HK-2 (cell line): Measurements from ENCODE around the gene ANKRD45.
"Not testable (repeated sequence)": the region's sequence is repeated elsewhere in the genome, so short reads cannot be mapped to it uniquely, and the experiment has no call there.

ENCODE experiments used
- DNase-seq: peaks from one replicate; pipeline ENCODE4 v3.0.0-alpha.2; 2018; ENCODE audit not compliant: unreplicated experiment

Gene ANKRD45

GRCh38 chr1:173669491-173669941 is at the start of gene ANKRD45:
ANKRD45 (minus strand) TSS chr1:173669851; CDS start chr1:173659418, 10,433 bp downstream.
- DNase-seq: no peak

- DNase-seq: no peak
Measured at GRCh38 chr1:173717238-173717637, 47.6 kb upstream of the ANKRD45 start.

GRCh38 chr1:173715538-173715844 is 45.8 kb upstream of the ANKRD45 start:
- DNase-seq: no peak

GRCh38 chr1:173714759-173715537 is 45.3 kb upstream of the ANKRD45 start, which contains the start of gene KLHL20:
KLHL20 (plus strand) TSS chr1:173714981; CDS start chr1:173716044, 1,063 bp downstream.
- DNase-seq: peak; percentile 93

GRCh38 chr1:173714441-173714758 is 44.7 kb upstream of the ANKRD45 start:
- no peak for DNase-seq

- no peak for DNase-seq
Measured at GRCh38 chr1:173708787-173709186, 39.1 kb upstream of the ANKRD45 start.

- no peak for DNase-seq
Measured at GRCh38 chr1:173705117-173705516, 35.5 kb upstream of the ANKRD45 start.

GRCh38 chr1:173702736-173703135 is 33.1 kb upstream of the ANKRD45 start:
- no peak for DNase-seq

- DNase-seq: not testable (repeated sequence)
Measured at GRCh38 chr1:173701299-173701698, 31.6 kb upstream of the ANKRD45 start.

GRCh38 chr1:173693238-173693637 is 23.6 kb upstream of the ANKRD45 start:
- DNase-seq: no peak

- no peak for DNase-seq
Measured at GRCh38 chr1:173688300-173688699, 18.6 kb upstream of the ANKRD45 start.

GRCh38 chr1:173685121-173685520 is 15.5 kb upstream of the ANKRD45 start:
- DNase-seq: not testable (repeated sequence)

GRCh38 chr1:173683838-173684237 is 14.2 kb upstream of the ANKRD45 start:
- DNase-seq: not testable (repeated sequence)

GRCh38 chr1:173682184-173682583 is 12.5 kb upstream of the ANKRD45 start:
- DNase-seq: no peak

- not testable (repeated sequence) for DNase-seq
Measured at GRCh38 chr1:173680152-173680551, 10.5 kb upstream of the ANKRD45 start.

- not testable (repeated sequence) for DNase-seq
Measured at GRCh38 chr1:173674496-173674895, 4.8 kb upstream of the ANKRD45 start.

GRCh38 chr1:173666646-173667045 is 3.0 kb downstream of the ANKRD45 start:
- DNase-seq: peak; percentile 10

GRCh38 chr1:173663159-173663558 is 6.5 kb downstream of the ANKRD45 start:
- no peak for DNase-seq

GRCh38 chr1:173661763-173662162 is 7.9 kb downstream of the ANKRD45 start:
- no peak for DNase-seq

- no peak for DNase-seq
Measured at GRCh38 chr1:173661271-173661670, 8.4 kb downstream of the ANKRD45 start.

GRCh38 chr1:173660306-173660705 is 9.3 kb downstream of the ANKRD45 start:
- DNase-seq: no peak

- DNase-seq: no peak
Measured at GRCh38 chr1:173648880-173649605, 20.6 kb downstream of the ANKRD45 start.

GRCh38 chr1:173646656-173647055 is 23.0 kb downstream of the ANKRD45 start:
- DNase-seq: no peak
